CD1c-positive myeloid dendritic cell (primary cell): Measurements from ENCODE around the gene SH3TC2.
"Not testable (repeated sequence)": the region's sequence is repeated elsewhere in the genome, so short reads cannot be mapped to it uniquely, and the experiment has no call there.

Source experiments
- DNase-seq: peaks from one replicate; pipeline ENCODE4 v3.0.0-alpha.2; 2016; ENCODE audit errors: extremely low spot score

Gene SH3TC2

GRCh38 chr5:149063017-149063687 is at the start of gene SH3TC2:
Gene SH3TC2, minus strand, starts transcription at chr5:149063062. Its CDS starts 40 bp downstream, at chr5:149063022.
- DNase-seq, result no peak

GRCh38 chr5:149110406-149110805 is 47.5 kb upstream of the SH3TC2 start:
- DNase-seq, result no peak

- DNase-seq, result no peak
Measured at GRCh38 chr5:149108651-149109280, 45.9 kb upstream of the SH3TC2 start.

DNA sequence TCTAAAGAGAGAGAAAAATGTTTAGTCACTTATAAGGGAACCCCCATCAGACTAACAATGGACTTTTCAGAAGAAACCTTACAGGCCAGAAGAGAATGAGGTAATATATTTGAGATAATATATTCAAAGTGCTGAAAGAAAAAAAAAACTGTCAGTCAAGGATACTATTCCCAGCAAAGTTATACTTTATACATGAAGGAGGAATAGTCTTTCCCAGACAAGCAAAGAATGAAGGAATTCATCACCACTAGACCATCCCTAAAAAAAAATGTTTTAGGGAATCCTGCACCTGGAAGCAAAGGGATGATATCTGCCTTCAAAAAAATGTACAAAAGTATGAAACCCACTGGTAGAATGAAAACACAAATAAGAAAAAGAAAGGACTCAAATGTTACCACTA is 37.5 kb upstream of the SH3TC2 start:
- DNase-seq, result no peak

- no peak for DNase-seq
Measured at GRCh38 chr5:149099920-149100319, 37.1 kb upstream of the SH3TC2 start.

DNA sequence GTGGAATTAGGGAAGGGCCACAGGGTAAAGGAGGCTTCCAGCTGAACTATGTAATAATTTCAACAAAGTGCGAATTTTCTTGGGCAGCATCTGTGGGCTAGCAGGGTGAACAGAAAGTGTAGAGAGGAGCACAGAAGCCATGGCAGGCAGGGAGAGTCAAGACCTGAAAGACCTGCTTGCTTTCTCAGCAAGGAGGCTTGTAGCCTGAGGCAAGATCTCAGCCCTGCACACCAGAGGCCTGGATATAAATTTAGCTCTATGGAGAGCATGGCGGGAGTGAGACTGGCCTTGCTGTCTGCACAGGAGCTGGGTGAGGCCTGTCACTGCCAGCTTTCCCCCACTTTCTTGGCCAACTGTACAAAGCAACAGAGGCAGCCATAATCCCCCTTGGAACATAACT is 32.1 kb upstream of the SH3TC2 start:
- DNase-seq, result no peak

GRCh38 chr5:149093625-149094024 is 30.8 kb upstream of the SH3TC2 start:
- no peak for DNase-seq

DNA sequence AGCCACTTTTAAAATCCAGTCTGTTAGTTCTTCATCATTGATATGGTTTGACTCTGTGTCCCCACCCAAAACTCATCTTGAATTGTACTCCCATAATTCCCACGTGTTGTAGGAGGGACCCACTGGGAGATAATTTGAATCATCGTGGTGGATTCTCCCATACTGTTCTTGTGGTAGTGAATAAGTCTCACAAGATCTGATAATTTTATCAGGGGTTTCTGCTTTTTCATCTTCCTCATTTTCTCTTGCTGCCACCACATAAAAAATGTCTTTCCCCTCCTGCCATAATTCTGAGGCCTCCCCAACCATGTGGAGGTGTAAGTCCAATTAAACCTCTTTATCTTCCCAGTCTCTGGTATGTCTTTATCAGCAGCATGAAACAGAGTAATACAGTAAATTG is 26.9 kb upstream of the SH3TC2 start:
- no peak for DNase-seq

- DNase-seq, result no peak
Measured at GRCh38 chr5:149088686-149089085, 25.8 kb upstream of the SH3TC2 start.

GRCh38 chr5:149083846-149084245 is 21.0 kb upstream of the SH3TC2 start:
- DNase-seq, result no peak

- DNase-seq, result no peak
Measured at GRCh38 chr5:149082271-149082670, 19.4 kb upstream of the SH3TC2 start.

DNA sequence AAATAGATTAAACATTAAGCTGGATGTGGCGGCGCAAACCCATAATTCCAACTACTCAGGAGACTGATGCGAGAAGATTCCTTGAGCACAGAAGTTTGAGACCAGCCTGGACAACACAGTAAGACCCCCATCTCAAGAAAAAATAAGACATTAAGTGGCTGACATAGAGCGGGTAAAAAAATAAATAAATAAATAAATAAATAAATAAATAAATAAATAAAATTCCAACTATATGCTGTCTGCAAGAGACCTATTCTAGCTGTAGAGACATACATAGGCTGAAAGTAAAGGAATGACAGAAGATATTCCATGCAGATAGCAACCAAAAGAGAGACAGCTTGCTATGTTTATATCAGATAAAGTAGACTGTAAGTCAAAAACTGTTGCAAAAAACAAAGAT is 17.4 kb upstream of the SH3TC2 start:
- no peak for DNase-seq

DNA sequence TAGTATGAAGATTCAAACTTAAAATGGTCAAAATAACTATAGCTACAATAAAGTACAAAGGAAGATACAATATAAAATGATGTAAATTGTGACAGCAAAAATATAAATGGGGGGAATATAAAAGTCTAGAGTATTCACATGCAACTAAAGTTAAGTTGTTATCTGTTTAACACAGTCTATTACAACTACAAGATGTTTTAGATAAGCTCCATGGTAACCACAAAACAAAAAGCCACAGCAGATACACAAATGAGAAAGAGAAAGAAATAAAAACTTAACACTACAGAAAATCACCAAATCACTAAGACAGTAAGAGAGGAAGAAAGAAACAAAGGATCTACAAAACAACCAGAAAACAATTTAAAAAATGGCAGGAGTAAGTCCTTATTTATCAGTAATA is 17.0 kb upstream of the SH3TC2 start:
- DNase-seq, result no peak

GRCh38 chr5:149074071-149074470 is 11.2 kb upstream of the SH3TC2 start:
- not testable (repeated sequence) for DNase-seq

- no peak for DNase-seq
Measured at GRCh38 chr5:149073213-149073612, 10.4 kb upstream of the SH3TC2 start.

DNA sequence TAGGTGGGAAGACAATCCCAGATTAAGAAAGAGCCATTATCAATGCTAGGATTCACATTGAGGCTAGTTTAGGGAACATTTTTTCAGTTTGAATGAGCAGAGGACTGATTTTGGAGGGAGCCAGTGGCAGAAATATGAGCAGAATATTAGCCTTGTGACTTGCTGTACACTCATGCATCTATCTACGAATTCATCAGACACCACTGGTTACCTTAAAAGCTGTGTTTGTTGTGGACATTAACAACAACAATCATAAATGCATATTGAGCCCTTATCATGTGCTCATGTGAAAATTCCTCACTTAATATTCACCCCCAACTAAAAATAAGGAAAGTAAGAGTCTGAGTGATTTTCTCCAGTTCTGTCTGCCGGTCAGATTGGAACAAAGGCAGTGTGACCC is 9.9 kb upstream of the SH3TC2 start:
- DNase-seq, result no peak

DNA sequence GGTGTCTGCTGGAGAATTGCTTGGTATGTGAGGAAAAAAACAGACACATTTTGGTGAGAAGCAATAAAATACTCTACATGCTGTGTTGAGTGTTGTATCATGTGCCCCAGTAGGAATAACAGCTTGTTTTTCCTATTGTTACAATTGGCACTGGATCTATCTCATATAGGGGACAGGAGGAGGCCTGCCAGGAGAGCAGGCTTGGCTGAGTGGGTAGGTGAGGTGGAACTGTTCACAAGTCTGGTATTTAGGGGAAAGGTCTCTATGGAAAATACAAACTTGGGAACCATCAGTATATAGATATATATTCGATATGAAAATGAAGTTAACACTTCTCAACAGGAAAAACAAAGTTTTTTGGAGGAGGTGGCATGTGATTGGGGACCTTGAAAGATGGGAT is 9.5 kb upstream of the SH3TC2 start:
- no peak for DNase-seq

DNA sequence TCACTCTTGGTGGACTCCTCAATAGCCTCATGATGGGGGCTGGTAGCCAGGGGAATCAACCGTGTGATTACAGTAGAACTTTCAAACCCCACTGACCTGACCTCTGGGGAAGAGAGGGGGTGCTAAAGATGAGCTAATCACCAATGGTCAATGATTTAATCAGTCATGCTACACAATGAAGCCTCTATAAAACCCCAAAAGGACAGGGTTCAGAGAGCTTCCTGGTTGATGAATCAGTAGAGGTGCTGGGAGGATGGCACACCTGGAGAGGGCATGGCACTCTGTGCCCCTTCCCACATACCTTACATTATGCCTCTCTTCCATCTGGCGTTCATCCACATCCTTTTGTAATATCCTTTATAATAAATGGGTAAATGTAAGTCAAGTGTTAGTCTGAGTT is 8.9 kb upstream of the SH3TC2 start:
- no peak for DNase-seq

DNA sequence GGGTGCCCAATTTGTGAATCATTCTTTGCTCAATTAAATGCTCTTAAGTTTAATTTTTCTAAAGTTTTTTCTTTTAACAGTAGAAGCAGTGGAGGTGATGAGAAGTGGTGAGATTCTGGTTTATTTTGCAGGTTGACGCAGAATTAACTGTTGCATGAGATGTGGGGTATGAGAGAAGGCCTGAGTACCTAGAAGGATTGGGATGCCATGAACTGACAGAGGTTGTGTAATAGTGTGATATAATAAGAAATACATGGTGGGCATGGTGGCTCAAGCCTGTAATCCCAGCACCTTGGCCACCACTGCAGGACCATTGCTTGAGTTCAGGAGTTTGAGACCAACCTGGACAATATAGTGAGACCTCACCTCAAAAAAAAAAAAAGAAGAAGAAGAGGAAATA is 8.4 kb upstream of the SH3TC2 start:
- DNase-seq, result no peak

DNA sequence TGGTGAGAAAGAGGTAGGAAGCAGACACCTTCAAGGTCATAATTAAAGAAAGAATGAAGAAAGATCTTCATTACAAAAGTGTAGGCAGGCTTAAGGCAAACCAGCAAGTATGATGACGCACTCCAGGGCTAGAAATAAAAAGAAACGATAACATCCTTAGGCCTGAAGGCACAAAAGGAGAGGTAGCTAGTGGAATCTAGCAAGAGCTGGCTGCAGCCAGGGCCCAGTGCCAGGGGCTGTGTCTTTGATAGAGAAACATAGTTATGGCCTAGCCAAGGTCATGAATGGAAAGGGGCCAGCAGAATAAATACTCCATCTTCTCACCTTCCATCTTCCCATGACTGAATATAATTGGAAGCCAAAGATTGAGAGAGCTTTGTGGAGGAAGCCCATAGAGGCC is 6.8 kb upstream of the SH3TC2 start:
- DNase-seq, result no peak

- no peak for DNase-seq
Measured at GRCh38 chr5:149063896-149064478, 1.1 kb upstream of the SH3TC2 start.

DNA sequence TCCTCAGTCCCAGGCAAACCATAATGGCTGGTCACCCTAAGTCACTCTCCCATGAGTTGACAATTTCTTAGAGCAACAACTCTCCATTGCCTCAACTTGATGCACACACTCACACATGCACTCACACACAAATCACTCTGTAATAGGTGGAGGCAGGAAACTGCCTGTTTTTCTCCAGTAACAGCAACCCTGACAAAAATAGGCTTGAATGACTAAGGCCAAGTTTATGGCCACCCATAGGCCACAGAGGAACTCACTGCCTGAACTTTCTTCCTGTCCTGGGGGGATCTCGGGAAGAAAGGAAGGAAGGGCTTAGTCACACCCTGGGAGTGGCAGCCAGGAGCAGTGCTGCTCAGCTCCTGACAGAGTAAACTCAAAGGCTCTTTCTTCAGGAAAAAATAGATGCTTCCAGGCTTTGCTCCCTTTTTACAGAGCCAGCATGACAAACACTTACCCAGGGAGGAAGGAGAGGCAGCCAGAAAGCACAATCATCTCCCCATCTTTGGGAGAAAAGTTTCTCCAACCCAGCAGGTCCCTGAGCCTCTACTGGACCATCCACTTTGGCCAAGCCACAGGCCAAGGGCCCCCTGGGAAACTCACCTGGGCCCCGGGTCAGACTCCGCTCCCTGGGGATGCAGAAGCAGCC is 368 bp downstream of the SH3TC2 start:
- no peak for DNase-seq

GRCh38 chr5:149061341-149061740 is 1.5 kb downstream of the SH3TC2 start:
- DNase-seq, result no peak
